ENCODE measurements around the gene TRIM14.

DNA sequence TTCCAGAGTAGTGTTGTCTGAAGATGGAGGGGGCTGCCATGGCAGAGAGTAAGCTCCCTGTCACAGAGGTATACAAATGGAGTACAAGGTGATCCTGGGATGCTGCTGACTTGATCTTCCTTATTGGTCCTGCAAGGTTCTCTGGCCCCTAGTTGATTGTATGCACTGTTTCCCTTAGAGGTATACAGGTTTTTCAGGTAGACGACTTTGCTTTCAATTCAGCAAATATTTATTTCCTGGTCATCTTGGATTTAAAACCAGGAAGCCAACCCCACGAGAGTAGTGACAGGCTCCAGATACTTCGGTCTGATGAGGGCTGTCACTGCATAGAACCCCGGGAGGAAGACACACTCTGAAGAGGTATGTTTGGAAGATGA is 16.5 kb upstream of the TRIM14 start:
- TF ChIP-seq TAF1 (IDR thresholded peaks at IDR 0.05; ENCODE audit: low read depth, low read length) (no peak), POLR2AphosphoS5 (IDR thresholded peaks at IDR 0.05; ENCODE audit: low read depth, low read length) (no peak), POLR2A (IDR thresholded peaks at IDR 0.05; ENCODE audit: low read depth, low read length) (no peak)

All from GM12891 (cell line).